ENCODE results near the gene ITPKA.

The ITPKA gene

GRCh38 chr15:41493902-41494189 is 172 bp downstream of the ITPKA start:
- Mint-ChIP-seq H3K27ac (ENCODE audit: low read depth) (no peak overlapping the region), H3K9me3 (no peaks in the 10 kb centered on the region), H3K4me1 (peaks cover 15% of the 10 kb centered on the region), H3K27me3 (peaks cover 47% of the 10 kb centered on the region), H3K4me3 (peak overlapping the region; percentile 64), H3K36me3 (ENCODE audit: insufficient read depth) (peaks cover 3% of the 10 kb centered on the region)
- ATAC-seq (replicated peaks; ENCODE audit: extremely low read depth, poor library complexity, severe bottlenecking) = peak; percentile 31
- no peak for DNase-seq (ENCODE audit: low spot score in 2 of 2)

- H3K27me3 Mint-ChIP-seq = peaks cover 52% of the 10 kb centered on the region
- H3K27ac Mint-ChIP-seq (ENCODE audit: low read depth) = no peak overlapping the region
- H3K9me3 Mint-ChIP-seq = no peaks in the 10 kb centered on the region
- peak overlapping the region; percentile 64 for H3K4me3 Mint-ChIP-seq
- ATAC-seq (replicated peaks; ENCODE audit: extremely low read depth, poor library complexity, severe bottlenecking) = peak; percentile 44
- H3K4me1 Mint-ChIP-seq = peaks cover 15% of the 10 kb centered on the region
- DNase-seq (ENCODE audit: low spot score in 2 of 2) = peak in 1 of 2 donors; percentile 24
- H3K36me3 Mint-ChIP-seq (ENCODE audit: insufficient read depth) = peaks cover 3% of the 10 kb centered on the region
Measured at GRCh38 chr15:41494190-41494921, 682 bp downstream of the ITPKA start.

- Mint-ChIP-seq H3K9me3 (no peaks in the 10 kb centered on the region), H3K27me3 (peaks cover 60% of the 10 kb centered on the region), H3K36me3 (ENCODE audit: insufficient read depth) (peaks cover 3% of the 10 kb centered on the region), H3K27ac (ENCODE audit: low read depth) (no peak overlapping the region), H3K4me3 (peak overlapping the region; percentile 64), H3K4me1 (peaks cover 15% of the 10 kb centered on the region)
- ATAC-seq (replicated peaks; ENCODE audit: extremely low read depth, poor library complexity, severe bottlenecking) (no peak), DNase-seq (ENCODE audit: low spot score in 2 of 2) (peak in 1 of 2 donors; percentile 41)
Measured at GRCh38 chr15:41494922-41495735, 1.5 kb downstream of the ITPKA start.

GRCh38 chr15:41495736-41496599 is 2.3 kb downstream of the ITPKA start:
- H3K36me3 Mint-ChIP-seq (ENCODE audit: insufficient read depth) = peaks cover 3% of the 10 kb centered on the region
- DNase-seq (ENCODE audit: low spot score in 2 of 2) (no peak), ATAC-seq (replicated peaks; ENCODE audit: extremely low read depth, poor library complexity, severe bottlenecking) (no peak)
- no peak overlapping the region for H3K27ac Mint-ChIP-seq (ENCODE audit: low read depth)
- H3K4me1 Mint-ChIP-seq = peaks cover 15% of the 10 kb centered on the region
- H3K9me3 Mint-ChIP-seq = no peaks in the 10 kb centered on the region
- peak overlapping the region; percentile 64 for H3K4me3 Mint-ChIP-seq
- peaks cover 64% of the 10 kb centered on the region for H3K27me3 Mint-ChIP-seq

GRCh38 chr15:41498657-41499056 is 5.0 kb downstream of the ITPKA start:
- Mint-ChIP-seq H3K36me3 (ENCODE audit: insufficient read depth) (no peaks in the 10 kb centered on the region), H3K27me3 (peaks cover 71% of the 10 kb centered on the region), H3K4me3 (no peak overlapping the region), H3K4me1 (peaks cover 13% of the 10 kb centered on the region), H3K9me3 (no peaks in the 10 kb centered on the region), H3K27ac (ENCODE audit: low read depth) (no peak overlapping the region)
- no peak for DNase-seq (ENCODE audit: low spot score in 2 of 2)
- ATAC-seq (replicated peaks; ENCODE audit: extremely low read depth, poor library complexity, severe bottlenecking) = no peak

- Mint-ChIP-seq H3K27ac (ENCODE audit: low read depth) (no peak overlapping the region), H3K9me3 (no peaks in the 10 kb centered on the region), H3K4me3 (no peak overlapping the region), H3K27me3 (peaks cover 74% of the 10 kb centered on the region), H3K36me3 (ENCODE audit: insufficient read depth) (no peaks in the 10 kb centered on the region), H3K4me1 (peaks cover 13% of the 10 kb centered on the region)
- ATAC-seq (replicated peaks; ENCODE audit: extremely low read depth, poor library complexity, severe bottlenecking) (no peak), DNase-seq (ENCODE audit: low spot score in 2 of 2) (no peak)
Measured at GRCh38 chr15:41499109-41499851, 5.6 kb downstream of the ITPKA start.

- no peak for DNase-seq (ENCODE audit: low spot score in 2 of 2)
- Mint-ChIP-seq H3K36me3 (ENCODE audit: insufficient read depth) (peaks cover 2% of the 10 kb centered on the region), H3K9me3 (no peaks in the 10 kb centered on the region), H3K4me1 (peaks cover 13% of the 10 kb centered on the region), H3K4me3 (peak overlapping the region; percentile 73), H3K27ac (ENCODE audit: low read depth) (no peak overlapping the region), H3K27me3 (peaks cover 71% of the 10 kb centered on the region)
- peak; percentile 60 for ATAC-seq (replicated peaks; ENCODE audit: extremely low read depth, poor library complexity, severe bottlenecking)
Measured at GRCh38 chr15:41501191-41501917, 7.7 kb downstream of the ITPKA start.

GRCh38 chr15:41501931-41502794 is 8.5 kb downstream of the ITPKA start:
- H3K27me3 Mint-ChIP-seq = peaks cover 63% of the 10 kb centered on the region
- H3K4me3 Mint-ChIP-seq = peak overlapping the region; percentile 73
- no peaks in the 10 kb centered on the region for H3K9me3 Mint-ChIP-seq
- H3K36me3 Mint-ChIP-seq (ENCODE audit: insufficient read depth) = peaks cover 2% of the 10 kb centered on the region
- H3K4me1 Mint-ChIP-seq = peaks cover 13% of the 10 kb centered on the region
- H3K27ac Mint-ChIP-seq (ENCODE audit: low read depth) = no peak overlapping the region
- ATAC-seq (replicated peaks; ENCODE audit: extremely low read depth, poor library complexity, severe bottlenecking) (peak; percentile 72), DNase-seq (ENCODE audit: low spot score in 2 of 2) (no peak)

- peak overlapping the region; percentile 73 for H3K4me3 Mint-ChIP-seq
- peaks cover 55% of the 10 kb centered on the region for H3K27me3 Mint-ChIP-seq
- no peak overlapping the region for H3K27ac Mint-ChIP-seq (ENCODE audit: low read depth)
- DNase-seq (ENCODE audit: low spot score in 2 of 2) (no peak), ATAC-seq (replicated peaks; ENCODE audit: extremely low read depth, poor library complexity, severe bottlenecking) (peak; percentile 11)
- H3K36me3 Mint-ChIP-seq (ENCODE audit: insufficient read depth) = peaks cover 2% of the 10 kb centered on the region
- peaks cover 13% of the 10 kb centered on the region for H3K4me1 Mint-ChIP-seq
- no peaks in the 10 kb centered on the region for H3K9me3 Mint-ChIP-seq
Measured at GRCh38 chr15:41502795-41503668, 9.4 kb downstream of the ITPKA start.

- Mint-ChIP-seq H3K4me1 (peaks cover 13% of the 10 kb centered on the region), H3K27me3 (peaks cover 49% of the 10 kb centered on the region), H3K36me3 (ENCODE audit: insufficient read depth) (peaks cover 2% of the 10 kb centered on the region), H3K27ac (ENCODE audit: low read depth) (no peak overlapping the region), H3K4me3 (peak overlapping the region; percentile 73), H3K9me3 (no peaks in the 10 kb centered on the region)
- DNase-seq (ENCODE audit: low spot score in 2 of 2) (no peak), ATAC-seq (replicated peaks; ENCODE audit: extremely low read depth, poor library complexity, severe bottlenecking) (no peak)
Measured at GRCh38 chr15:41503669-41504010, 10.0 kb downstream of the ITPKA start.
